Breast epithelium (tissue), 3 donors: Measurements from ENCODE around the gene SLC39A11.
"Not testable (repeated sequence)": the region's sequence is repeated elsewhere in the genome, so short reads cannot be mapped to it uniquely, and the experiment has no call there.

Source experiments
- CTCF ChIP-seq, 3 donors: fragments of 450-650 bp; IDR thresholded peaks; one replicate each; pipeline ENCODE4 v1.5.1; 2016 to 2017; ENCODE audit warnings: antibody characterized with exemption in 3 of 3, mild to moderate bottlenecking in 3 of 3, moderate library complexity in 3 of 3
- POLR2A ChIP-seq: fragments of 450-650 bp; IDR thresholded peaks from one replicate; pipeline ENCODE4 v1.6.1; 2016; ENCODE audit warnings: antibody characterized with exemption, mild to moderate bottlenecking, moderate library complexity

- not testable (repeated sequence) for TF ChIP-seq CTCF (IDR thresholded peaks at IDR 0.05); POLR2A
Measured at GRCh38 chr17:72937254-72937653, 155.2 kb downstream of the SLC39A11 start.
